Cerebellar cortex (tissue), 1 donor: ENCODE measurements around the gene PYCR2.
A peak's percentile ranks its signal among the peaks of the same experiment; 100 is the strongest.
"Not testable (repeated sequence)": the region's sequence is repeated elsewhere in the genome, so short reads cannot be mapped to it uniquely, and the experiment has no call there.

Source experiments
- DNase-seq: peaks from one replicate; pipeline ENCODE4 v3.0.0-alpha.2; 2015; ENCODE audit warnings: low spot score

PYCR2 gene

DNA sequence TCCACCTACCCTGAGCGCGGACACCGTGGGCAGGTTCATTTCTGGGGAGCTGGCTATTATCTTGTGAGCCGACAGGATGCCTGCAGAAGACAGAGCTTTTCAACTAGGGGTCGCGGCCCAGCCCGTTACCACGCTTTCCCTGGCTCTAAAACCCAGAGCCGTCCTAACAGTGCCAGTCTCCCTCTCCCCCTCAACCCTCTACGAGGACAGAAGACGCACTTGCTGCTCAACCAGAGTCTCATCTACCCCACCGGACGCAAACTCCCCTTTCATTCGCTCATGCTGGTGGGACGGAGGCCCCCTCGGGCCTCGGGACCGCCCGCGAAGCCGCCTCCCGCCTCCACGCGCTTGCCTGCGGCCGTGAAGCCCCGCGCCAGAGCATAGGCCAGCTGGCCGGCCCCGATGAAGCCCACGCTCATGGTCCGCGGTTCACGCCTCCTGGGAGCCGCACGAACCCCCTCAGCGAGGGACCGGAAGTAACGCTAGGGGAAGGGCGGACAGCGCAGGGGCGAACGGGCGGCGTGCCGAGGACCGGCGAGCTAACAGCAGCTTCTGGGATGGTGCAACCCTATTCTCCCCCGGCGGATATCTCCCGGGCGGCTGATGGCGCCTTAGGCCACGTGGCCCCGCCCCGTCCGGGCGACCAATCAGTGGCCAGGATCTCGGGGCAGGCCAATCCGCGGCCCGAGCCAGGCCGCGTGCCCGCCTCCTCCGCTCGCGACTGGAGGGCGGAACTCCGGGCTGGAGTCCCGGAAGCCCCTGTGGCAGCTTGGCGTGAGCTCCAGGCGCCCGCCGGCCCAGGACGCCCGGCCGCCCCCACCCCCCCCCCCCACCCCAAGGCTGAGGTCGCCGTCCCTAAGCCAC lies at the start of gene PYCR2:
Gene PYCR2, minus strand, starts transcription at position 559 of the 864 bp plus-strand sequence. Its CDS starts 140 bp downstream, at position 419.
- DNase-seq, result peak; percentile 93

DNA sequence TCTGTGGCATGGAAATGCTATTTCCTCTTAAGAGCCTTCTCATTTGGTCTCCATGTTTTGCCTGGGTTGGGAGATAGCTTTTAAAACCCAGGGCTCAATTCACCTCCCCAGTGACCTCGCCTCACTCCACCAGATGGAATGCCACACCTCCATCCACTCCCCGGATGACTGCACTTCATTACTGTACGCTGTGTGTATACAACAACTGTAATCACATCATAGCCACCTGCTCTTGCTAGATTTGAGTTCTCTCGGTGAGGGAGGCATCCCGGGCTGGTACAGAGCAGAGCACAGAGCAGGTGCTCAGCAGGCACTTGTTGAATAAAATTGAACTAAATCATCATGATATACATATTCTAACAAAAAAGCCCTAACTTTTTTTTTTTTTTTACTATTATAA lies 49.1 kb upstream of the PYCR2 start:
- DNase-seq, result no peak

DNA sequence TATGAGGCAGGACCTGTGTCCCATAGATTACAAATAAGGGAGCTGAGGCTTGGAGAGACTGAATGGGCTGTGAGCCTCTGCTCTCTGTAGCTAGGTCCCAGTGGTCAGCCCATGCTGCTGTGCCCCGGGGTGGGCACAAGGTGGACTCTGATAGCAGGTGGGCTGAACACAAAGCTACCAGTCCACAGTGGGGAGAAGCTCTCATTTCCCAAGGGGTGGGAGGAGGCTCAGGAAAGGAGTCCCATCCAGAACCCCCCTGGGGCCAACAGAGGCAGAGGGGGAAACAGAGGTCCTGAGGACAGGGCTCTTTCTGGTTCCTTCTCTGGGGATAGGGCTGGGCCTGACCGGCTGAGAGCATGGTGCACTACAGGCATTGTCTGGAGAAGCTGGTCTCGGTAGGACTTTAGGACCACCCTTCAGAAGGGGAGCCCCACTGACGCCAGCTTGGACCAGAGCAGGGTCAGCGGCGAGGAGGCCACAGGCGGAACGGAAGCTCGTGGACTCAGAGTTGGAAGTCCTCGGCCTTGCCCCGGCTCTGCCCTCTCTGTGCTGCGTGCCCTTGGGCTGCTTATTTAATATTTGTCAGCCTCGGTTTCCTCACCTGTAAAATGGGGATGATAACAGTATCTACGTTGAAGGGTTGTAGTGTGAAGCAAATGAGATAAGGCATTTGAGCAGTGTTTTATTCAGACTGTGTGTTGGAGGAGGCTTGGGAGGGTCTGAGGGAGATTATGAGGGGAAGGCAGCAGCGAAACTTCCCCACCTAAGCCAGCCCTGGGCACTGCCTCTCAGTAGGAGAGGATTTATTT lies 48.5 kb upstream of the PYCR2 start:
- no peak for DNase-seq

DNA sequence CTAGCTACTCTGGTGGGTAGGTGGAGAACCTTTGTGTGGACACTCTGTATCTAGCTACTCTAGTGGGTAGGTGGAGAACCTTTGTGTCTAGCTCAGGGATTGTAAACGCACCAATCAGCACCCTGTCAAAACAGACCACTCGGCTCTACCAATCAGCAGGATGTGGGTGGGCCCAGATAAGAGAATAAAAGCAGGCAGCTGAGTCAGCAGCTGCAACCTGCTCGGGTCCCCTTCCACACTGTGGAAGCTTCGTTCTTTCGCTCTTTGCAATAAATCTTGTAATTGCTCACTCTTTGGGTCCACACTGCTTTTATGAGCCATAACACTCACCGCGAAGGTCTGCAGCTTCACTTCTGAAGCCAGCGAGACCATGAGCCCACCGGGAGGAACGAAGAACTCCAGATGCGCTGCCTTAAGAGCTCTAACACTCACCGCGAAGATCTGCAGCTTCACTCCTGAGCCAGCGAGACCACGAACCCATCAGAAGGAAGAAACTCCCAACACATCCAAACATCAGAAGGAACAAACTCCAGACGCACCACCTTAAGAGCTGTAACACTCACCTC lies 46.6 kb upstream of the PYCR2 start:
- not testable (repeated sequence) for DNase-seq

DNA sequence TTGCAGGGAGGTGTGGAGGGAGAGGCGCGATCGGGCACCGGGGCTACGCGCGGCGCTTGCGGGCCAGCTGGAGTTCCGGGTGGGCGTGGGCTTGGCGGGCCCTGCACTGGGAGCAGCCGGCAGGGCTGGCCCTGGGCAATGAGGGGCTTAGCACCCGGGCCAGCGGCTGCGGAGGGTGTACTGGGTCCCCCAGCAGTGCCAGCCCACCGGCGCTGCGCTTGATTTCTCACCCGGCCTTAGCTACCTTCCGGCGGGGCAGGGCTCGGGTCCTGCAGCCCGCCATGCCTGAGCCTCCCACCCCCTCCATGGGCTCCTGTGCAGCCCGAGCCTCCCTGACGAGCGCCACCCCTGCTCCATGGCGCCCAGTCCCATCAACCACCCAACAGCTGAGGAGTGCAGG lies 45.7 kb upstream of the PYCR2 start:
- DNase-seq, result not testable (repeated sequence)

DNA sequence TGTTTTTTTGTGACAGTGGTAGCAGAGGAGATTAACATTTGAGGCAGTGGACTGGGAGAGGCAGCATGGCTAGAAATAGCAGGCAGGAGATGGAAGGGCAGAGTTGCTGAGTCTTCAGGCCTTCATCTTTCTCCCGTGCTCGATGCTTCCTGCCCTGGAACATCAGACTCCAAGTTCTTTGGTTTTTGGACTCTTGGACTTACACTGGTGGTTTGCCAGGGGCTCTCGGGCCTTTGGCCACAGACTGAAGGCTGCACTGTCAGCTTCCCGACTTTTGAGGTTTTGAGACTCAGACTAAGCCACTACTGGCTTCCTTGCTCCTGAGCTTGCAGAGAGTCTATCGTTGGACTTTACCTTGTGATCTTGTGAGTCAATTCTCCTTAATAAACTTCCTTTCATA lies 41.2 kb upstream of the PYCR2 start:
- no peak for DNase-seq

DNA sequence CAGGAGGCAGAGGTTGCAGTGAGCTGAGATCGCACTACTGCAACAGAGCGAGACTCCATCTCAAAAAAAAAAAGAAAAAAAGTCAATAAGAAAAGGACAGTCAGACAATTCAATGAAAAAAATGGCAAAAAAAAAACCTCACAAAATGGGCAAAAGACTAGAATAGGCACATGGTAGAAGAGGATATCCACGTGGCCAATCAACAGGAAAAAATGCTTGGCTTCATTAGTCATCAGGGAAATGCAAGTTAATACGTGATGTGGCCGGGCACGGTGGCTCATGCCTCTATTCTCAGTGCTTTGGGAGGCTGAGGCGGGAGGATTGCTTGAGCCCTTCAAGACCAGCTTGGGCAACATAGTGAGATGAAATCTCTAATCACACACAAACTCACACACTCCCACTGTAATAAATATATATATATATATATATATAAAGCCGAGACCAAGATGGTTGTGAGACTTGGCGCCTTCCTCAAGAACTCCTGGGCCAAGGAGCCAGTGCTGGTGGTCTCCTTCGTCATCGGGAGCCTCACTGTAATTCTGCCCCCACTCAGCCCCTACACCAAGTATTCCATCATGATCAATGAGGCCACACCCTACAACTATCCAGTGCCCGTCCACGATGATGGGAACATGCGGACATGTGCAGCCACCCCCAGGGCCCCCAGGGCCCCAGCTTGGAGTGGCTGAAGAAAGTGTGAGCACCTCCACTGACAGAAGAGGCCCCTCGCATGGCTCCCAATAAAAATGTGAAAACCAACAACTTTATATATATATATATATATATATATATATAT lies 39.9 kb upstream of the PYCR2 start:
- DNase-seq, result no peak

DNA sequence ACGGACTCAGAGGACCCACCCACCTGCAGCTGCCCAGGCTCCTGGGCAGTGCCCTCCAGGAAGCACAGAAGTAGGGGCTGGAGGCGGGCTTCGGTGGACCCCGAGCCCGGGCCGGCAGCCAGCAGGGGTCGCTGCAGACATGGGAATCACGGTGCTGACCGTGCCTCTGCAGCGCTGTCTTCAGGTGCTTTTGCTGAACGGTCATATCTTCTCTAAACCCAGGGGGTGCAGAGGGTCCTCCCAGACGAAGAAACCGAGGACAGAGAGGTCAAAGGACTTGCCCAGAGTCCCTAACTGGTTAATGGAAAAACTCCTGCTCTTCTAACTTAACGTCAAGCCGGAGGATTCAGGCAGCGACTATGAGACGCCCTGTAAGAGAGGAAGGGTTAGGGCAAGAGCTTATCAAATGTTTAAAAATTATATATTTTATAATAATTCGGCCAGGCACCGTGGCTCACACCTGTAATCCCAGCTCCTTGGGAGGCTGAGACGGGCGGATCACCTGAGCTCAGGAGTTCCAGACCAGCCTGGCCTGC lies 38.5 kb upstream of the PYCR2 start:
- peak; percentile 17 for DNase-seq

DNA sequence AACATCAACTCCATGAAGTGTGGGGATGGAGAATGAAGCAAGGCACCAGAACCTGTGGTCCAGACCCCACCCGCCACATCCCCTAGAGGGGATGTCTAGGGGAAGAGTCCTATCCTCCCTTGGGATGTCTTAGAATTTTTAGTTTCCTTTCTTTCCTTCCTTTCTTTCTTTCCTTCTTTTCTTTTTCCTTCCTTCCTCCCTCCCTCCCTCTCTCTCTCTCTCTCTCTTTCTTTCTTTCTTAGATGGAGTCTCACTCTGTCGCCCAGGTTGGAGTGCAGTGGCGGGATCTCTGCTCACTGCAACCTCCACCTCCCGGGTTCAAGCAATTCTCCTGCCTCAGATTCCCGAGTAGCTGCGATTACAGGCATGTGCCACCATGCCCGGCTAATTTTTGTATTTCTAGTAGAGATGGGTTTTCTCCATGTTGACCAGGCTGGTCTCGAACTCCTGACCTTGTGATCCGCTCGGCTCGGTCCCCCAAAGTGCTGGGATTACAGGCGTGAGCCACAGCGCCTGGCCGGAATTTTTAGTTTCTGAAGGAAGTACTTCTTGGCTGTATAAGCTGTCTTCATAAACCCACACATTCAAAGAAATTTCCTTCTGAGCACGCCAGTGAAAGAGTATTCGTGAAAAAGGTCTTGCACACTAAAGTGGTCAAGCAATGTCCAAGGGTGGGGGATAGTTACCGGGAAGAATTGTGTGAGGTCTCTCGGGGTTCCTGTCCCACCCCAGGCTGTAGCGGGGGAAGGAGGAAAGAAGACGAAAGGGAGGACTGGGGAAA lies 37.8 kb upstream of the PYCR2 start:
- DNase-seq, result no peak

DNA sequence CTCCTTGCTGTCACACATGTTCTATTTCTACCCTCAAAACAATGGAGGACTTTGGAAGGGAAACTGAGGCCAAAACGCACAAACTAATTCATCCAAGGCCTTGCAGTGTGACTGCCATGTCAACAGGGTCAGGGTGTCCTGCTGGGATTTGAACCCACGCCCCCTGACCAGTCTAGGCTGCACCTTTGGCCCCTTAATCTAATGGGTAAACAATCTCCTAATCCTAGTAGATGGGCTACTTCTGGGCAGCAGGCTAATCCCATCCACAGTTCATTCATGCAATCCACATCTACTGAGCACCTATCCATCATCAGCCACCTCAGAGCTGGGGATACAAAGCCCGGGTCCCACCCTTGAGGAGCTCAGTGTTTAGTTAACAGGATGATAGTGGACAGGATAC lies 34.0 kb upstream of the PYCR2 start:
- DNase-seq, result no peak

DNA sequence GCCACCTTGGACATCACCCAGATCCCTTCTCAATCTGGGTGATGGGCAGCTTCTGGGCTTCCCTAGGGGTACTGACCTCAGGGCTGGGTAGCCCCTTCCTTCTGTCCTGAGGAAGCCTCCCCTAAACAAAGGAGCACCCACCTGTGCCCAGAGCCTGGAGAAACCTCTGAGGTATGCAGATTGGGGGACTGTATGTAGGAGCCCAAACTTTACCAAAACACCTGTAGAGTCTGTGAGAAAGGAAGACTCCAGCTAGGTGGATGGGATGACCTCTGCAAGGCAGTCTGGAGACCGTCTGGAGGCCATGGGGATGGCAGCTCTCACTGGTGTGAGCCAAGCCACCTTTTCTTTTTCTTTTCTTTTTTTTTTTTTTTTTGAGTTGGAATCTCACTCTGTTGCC lies 30.7 kb upstream of the PYCR2 start:
- DNase-seq, result no peak

DNA sequence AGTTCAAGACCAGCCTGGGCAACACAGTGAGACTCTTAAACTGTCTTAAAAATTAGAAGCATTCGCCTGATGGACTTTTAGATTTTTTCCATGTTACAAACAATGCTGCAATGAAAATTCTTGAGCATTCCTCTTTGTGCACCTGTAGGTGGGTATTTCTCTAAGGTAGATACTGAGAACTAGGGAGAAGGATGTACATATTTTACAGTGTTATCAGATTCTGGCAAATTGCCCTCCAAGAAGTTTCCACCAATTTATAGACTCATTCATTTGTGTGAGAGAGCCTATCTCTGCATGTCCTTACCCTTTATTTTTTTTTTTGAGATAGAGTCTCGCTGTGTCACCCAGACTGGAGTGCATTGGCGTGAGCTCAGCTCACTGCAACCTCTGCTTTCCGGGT lies 29.3 kb upstream of the PYCR2 start:
- DNase-seq, result no peak

DNA sequence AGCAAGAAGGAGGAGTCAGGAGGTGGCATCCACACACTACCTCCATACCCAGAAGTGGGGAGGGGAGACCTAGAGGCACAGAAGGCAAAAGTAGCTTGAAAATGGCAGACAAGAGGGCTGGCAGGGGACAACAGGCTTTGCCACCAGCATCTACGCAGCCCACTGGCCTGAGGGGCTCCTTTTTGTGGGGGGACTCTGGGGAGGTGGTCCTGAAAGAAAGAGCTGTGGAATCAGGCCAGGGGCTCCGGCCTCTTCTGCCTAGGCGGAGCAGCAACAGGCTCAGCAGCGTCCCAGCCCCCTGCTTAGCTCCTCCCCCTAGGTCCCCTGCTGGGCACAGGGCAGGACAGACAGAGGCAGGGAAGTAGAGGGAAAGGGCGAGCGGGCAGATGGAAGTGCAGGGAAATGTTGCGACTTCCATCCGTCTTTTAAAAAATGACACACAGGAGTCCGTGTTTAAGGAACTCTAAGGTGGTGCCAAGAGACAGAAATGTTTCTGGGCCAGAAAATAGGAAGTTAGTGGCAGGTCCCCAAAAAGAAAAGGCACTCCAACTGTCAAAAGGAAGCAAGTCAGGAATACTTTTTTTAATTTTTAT lies 27.0 kb upstream of the PYCR2 start:
- no peak for DNase-seq

DNA sequence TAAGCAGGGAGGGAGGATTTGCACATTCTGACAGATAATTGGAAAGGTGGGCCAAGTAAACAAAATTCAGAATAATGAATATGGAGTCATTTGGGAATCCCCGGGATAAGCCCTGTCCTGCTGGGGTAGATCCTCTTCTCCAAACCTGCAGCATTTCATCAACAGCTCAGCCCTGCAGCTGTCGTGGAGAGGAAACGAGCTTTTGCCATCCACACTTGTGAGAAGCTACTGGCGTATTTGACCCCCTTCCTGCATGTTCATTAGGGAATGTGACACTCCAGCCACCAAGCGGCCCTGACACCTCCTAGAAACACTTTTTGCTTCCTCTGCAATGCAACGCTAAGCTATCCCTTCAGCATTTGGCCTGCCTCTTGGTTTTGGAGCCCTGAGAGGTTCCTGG lies 25.0 kb upstream of the PYCR2 start:
- DNase-seq, result no peak

DNA sequence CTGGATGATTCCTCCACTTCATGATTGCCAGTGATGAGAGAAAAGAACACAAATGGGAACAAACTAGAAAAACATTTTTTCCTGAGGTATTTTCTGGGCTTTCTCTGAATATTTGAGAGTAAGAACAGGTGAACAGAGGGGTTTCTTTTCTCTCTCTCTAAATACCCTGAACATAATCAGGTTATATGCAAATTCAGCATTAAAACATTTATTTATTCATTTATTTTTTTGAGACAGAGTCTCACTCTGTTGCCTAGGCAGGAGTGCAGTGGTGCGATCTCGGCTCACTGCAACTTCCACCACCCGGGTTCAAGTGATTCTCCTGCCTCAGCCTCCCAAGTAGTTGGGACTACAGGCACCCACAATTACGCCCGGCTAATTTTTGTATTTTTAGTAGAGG lies 22.8 kb upstream of the PYCR2 start:
- no peak for DNase-seq

DNA sequence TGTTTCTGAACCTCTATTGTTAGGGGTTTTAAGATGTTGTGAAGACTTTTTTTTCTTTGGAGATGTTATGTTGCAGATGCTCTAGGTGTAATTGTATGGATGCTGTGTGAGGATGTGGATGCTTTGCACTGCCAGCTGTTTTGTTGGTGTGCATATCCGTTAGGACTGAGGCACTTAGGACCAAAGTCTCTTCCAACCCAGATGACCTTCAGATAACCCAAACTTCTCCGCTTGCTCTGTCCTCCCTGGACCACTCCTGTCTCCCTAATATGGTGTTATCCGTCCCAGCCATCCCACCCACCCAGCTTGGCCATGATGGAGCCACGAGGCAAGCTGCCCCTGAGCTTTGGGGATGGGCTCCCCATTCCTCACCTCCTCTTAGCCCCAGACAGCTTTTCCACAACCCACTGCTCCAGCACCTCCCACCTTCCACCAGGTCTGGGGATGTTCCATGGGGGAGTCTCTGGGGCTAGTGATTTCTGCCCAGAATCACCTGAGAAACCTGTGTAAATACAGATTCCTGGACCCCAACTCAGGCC lies 22.1 kb upstream of the PYCR2 start:
- no peak for DNase-seq

DNA sequence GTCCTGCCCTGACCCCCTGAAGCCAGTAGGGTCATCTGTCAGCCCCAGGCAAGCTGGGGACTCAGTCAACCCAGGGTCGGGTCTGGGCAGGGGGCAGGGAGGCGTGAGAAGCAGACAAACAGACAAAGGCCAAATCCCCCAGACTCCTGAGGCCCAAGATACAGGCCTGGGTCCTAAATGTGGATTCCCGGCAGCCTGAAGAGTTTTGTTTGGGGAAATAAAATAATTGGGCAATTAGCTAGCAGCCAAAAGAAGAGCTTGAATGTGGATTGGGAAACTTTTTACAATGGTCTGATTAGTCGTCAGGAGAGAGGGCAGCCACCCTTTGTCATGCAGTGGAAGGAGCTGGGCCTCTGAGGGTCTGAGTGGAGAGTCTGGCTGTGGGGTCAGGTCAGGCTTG lies 21.5 kb upstream of the PYCR2 start:
- DNase-seq, result no peak

DNA sequence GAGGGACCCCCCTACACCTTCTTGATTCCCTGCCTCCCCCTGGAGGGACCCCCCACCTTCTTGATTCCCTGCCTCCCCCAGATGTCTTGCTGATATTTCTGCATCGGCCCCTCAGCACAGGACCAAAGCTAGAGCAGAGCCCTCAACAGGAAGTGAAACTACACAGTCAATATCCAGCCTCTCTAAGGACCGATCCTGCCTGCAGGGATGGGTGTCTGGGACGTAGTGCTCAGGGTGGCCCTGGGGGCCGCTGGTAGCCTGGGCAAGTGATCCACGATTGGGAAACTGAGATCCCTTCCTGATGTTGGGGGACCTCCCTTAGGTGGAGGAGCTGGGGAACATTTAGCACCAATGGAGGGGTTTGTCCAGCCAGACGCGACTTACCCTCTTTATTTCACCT lies 20.9 kb upstream of the PYCR2 start:
- DNase-seq, result no peak

DNA sequence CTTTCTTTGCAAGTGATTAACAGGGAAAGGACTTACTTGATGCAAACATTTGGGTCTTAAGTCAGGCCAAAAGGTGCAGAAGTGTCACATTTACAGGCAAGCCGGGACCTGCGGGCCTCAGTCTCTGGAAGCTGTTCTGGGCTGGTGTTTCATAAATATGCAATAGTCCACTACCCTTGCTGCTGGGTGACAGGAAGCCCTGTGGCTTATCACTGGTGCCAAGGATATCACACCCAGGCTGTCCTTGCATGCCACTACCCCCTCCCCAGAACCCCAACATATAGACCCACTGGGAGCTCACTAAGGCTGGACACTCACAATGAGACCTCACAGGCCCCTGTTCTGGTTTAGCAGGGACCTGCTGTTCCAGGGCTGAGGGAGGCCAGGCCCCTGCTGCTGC lies 20.3 kb upstream of the PYCR2 start:
- no peak for DNase-seq

DNA sequence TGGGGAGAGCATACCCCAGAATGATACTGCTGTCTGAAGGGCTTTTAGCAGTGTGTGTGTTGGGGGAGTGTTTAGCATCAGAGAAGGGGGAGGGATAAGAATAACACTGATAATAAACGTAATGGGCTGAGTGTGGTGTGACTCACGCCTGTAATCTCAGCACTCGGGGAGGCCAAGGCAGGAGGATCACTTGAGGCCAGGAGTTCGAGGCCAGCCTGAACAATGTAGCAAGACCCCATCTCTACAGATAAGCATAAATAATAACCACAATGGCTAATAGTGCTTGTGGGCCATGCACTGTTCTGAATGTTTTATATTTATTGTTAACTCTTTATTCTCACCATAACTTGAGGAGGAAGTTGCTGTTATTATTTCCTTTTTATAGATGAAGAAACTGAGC lies 19.5 kb upstream of the PYCR2 start:
- DNase-seq, result no peak
